Measurements from ENCODE around the gene CYB561A3.

- TF ChIP-seq POLR2A (IDR thresholded peaks at IDR 0.05), result no peak
- TF ChIP-seq CTCF (IDR thresholded peaks at IDR 0.05), result no peak
Measured at GRCh38 chr11:61352038-61352437, 9.6 kb downstream of the CYB561A3 start.

All from Peyer's patch (tissue), 4 donors.